ENCODE results near the gene ESCO1.

GRCh38 chr18:21499997-21500396 lies 100.5 kb downstream of the ESCO1 start:
- TF ChIP-seq EZH2 (IDR thresholded peaks at IDR 0.05; ENCODE audit: borderline replicate concordance, low read depth, low read length, poor library complexity, severe bottlenecking) = no peak
- no peak for TF ChIP-seq CTCF (conservative IDR thresholded peaks at IDR 0.05; ENCODE audit: low read depth, low read length)

Data from A673 (cell line).